Activated B cell treated with CpG ODN at 0.5 μM for 24 hours (primary cell): ENCODE results near the gene SUMO4. TPM values are rescaled to one million over a fixed set of nuclear protein-coding genes. Genes with fewer than 3 reads are reported as not detected.

ENCODE experiments used
- ATAC-seq: fragments of 200-7000 bp; cut with Tn5 transposase; one replicate; pipeline ENCODE4 v1.10.0; 2021; ENCODE audit warnings: low read depth, mild to moderate bottlenecking, moderate library complexity
- CTCF ChIA-PET: fragments of 350-600 bp; sonication (Branson Sonifier 250); formaldehyde crosslinking; loops from one replicate; lab custom pipeline; 2021; ENCODE audit warnings: antibody characterized with exemption; lab: Charles Lee
- POLR2A ChIA-PET: fragments of 350-600 bp; sonication (Branson Sonifier 250); formaldehyde crosslinking; loops from one replicate; lab custom pipeline; 2021; ENCODE audit warnings: antibody characterized with exemption; lab: Charles Lee
- DNase-seq: peaks from one replicate; pipeline ENCODE4 v3.0.0; 2022
- H3K27ac Mint-ChIP-seq: one replicate; pipeline ENCODE4 v1.8.0; 2020; ENCODE audit warnings: mixed read lengths
- H3K27me3 Mint-ChIP-seq: one replicate; pipeline ENCODE4 v1.8.0; 2021; ENCODE audit warnings: mixed read lengths
- H3K36me3 Mint-ChIP-seq: one replicate; pipeline ENCODE4 v1.8.0; 2021; ENCODE audit warnings: low read depth, mixed read lengths
- H3K4me1 Mint-ChIP-seq: one replicate; pipeline ENCODE4 v1.8.0; 2021; ENCODE audit warnings: mixed read lengths
- H3K4me3 Mint-ChIP-seq: one replicate; pipeline ENCODE4 v1.8.0; 2020; ENCODE audit warnings: mild to moderate bottlenecking, mixed read lengths
- H3K9me3 Mint-ChIP-seq: one replicate; pipeline ENCODE4 v1.8.0; 2020; ENCODE audit warnings: mixed read lengths
- CTCF ChIP-seq: fragments of 200-600 bp; IDR thresholded peaks from one replicate; pipeline ENCODE4 v1.8.0; 2022; ENCODE audit warnings: antibody characterized with exemption, mild to moderate bottlenecking
- intact Hi-C: fragments of 100-400 bp; cut with micrococcal nuclease; formaldehyde crosslinking; loops from one replicate; pipeline ENCODE4 v1.15.1; 2024
- total RNA-seq: library from RNA; stranded (reverse); gene quantifications from 2 replicates; pipeline ENCODE4 v1.2.3, GENCODE V29; 2022

Gene SUMO4
- total RNA-seq, 1 donor from 2014 or later: 7.9 TPM

DNA sequence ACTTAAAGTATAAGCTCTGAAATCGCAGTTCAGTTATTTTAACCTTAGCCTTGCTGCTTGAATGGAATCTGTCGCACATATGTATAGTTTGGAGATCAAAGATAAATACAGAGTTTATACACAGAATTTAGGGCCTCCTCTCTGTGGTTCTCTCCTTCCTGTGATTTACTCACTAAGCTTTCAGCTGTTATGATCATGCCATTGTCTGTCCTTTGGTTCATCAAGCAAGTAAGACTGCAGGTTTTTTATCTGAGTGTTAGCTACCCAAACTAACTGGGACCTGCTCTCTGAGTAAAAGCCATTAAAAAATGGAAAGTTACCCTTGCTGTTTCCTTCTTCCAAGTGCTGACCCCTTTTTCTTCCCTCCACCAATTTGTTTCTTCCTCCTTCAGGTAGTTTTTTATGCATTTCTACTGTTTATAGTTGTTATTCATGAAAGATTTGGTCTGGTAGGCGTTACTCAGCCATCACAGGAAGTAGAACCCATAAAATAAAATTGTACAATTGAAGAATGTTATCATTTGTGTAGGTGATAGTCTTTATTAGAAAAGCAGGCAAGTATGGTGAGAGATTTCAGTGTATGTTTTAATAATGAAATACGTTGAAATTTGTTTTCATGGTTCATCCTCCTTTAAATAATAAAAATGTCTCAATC, 33.7 kb upstream of the SUMO4 start:
- no peak for TF ChIP-seq CTCF
- H3K4me1 Mint-ChIP-seq: peaks cover 45% of the 10 kb centered on the region
- DNase-seq (no peak), ATAC-seq (peak; percentile 14)
- ChIA-PET CTCF (no interaction called here), POLR2A (interaction anchor here (0.5 to 0.6 kb wide), 2 partner anchors 65 to 106 kb away, joined by 3 to 5 read pairs; no protein-coding TSS in a partner anchor)
- H3K9me3 Mint-ChIP-seq: no peaks in the 10 kb centered on the region
- no peak overlapping the region for H3K27ac Mint-ChIP-seq
- H3K4me3 Mint-ChIP-seq: no peak overlapping the region
- intact Hi-C loops: no loop called here
- H3K27me3 Mint-ChIP-seq: no peaks in the 10 kb centered on the region
- peaks cover 21% of the 10 kb centered on the region for H3K36me3 Mint-ChIP-seq

GRCh38 chr6:149368065-149368464, 32.0 kb upstream of the SUMO4 start:
- TF ChIP-seq CTCF: no peak
- Mint-ChIP-seq H3K9me3 (no peaks in the 10 kb centered on the region), H3K36me3 (peaks cover 25% of the 10 kb centered on the region), H3K4me1 (peaks cover 45% of the 10 kb centered on the region), H3K4me3 (no peak overlapping the region), H3K27ac (no peak overlapping the region), H3K27me3 (no peaks in the 10 kb centered on the region)
- ChIA-PET POLR2A (no interaction called here), CTCF (interaction anchor here (0.8 kb wide), 1 partner anchor 179 kb away, joined by 3 read pairs; no protein-coding TSS in a partner anchor)
- no peak for ATAC-seq
- intact Hi-C loops: loop anchor here (2.0 kb wide), 1 partner anchor 17 kb away; no protein-coding TSS in a partner anchor
- DNase-seq: no peak

GRCh38 chr6:149371154-149371553, 28.9 kb upstream of the SUMO4 start:
- intact Hi-C loops: loop anchor here (5.0 kb wide), 1 partner anchor 54 kb away; the partner anchor contains the start of gene TAB2
- H3K9me3 Mint-ChIP-seq: no peaks in the 10 kb centered on the region
- DNase-seq: no peak
- H3K36me3 Mint-ChIP-seq: peaks cover 47% of the 10 kb centered on the region
- no peak overlapping the region for H3K4me3 Mint-ChIP-seq
- H3K4me1 Mint-ChIP-seq: peaks cover 51% of the 10 kb centered on the region
- TF ChIP-seq CTCF: no peak
- ChIA-PET CTCF (interaction anchor here (1.7 kb wide), 1 partner anchor 181 kb away, joined by 5 read pairs; no protein-coding TSS in a partner anchor), POLR2A (no interaction called here)
- H3K27ac Mint-ChIP-seq: peak overlapping the region; percentile 2
- no peaks in the 10 kb centered on the region for H3K27me3 Mint-ChIP-seq
- no peak for ATAC-seq

DNA sequence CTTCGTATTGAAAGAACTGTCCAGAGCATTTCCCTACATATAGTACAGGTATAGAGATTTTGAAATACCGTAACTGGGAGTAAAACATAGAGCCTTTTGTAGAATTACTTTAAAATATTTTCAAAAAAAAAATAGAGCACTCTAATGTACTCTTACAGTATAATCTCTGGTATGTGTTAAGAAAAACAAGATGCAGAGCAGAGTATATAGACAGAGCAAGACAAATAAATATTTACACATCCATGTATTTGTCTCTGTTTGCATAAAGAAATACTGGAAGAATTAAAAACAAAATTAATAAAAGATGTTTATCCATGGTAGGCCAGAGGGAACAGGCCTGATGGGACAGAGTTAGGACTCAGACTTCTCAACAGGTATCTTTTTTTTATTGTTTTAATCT, 28.0 kb upstream of the SUMO4 start:
- H3K9me3 Mint-ChIP-seq: no peaks in the 10 kb centered on the region
- ATAC-seq (no peak), DNase-seq (no peak)
- intact Hi-C loops: loop anchor here (5.0 kb wide), 1 partner anchor 55 kb away; the partner anchor contains the start of gene TAB2
- H3K27ac Mint-ChIP-seq: no peak overlapping the region
- ChIA-PET POLR2A (no interaction called here), CTCF (no interaction called here)
- no peak overlapping the region for H3K4me3 Mint-ChIP-seq
- no peak for TF ChIP-seq CTCF
- peaks cover 54% of the 10 kb centered on the region for H3K36me3 Mint-ChIP-seq
- peaks cover 52% of the 10 kb centered on the region for H3K4me1 Mint-ChIP-seq
- no peaks in the 10 kb centered on the region for H3K27me3 Mint-ChIP-seq

DNA sequence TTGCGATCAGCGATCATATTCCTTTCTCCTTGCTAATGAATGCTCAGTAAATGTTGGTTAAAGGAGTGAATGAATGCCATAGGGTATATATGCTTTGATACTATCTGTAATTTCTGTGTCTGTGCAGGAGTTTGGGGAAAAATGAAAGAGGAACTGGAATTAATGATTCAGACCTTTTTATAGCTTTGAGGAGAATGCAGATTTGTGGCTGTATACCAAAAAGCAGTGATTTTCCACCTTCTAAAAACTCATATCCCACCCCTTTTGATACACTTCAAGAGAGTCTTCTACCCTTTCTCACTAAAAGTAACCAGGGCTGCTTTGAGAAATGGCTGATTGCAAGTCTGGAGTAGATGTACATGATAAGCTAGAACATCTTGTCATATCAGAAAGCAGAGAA, 26.6 kb upstream of the SUMO4 start:
- peak overlapping the region; percentile 17 for H3K4me3 Mint-ChIP-seq
- H3K36me3 Mint-ChIP-seq: peaks cover 63% of the 10 kb centered on the region
- no peaks in the 10 kb centered on the region for H3K9me3 Mint-ChIP-seq
- TF ChIP-seq CTCF: no peak
- CTCF ChIA-PET: no interaction called here
- H3K27ac Mint-ChIP-seq: peak overlapping the region; percentile 62
- intact Hi-C loops: loop anchor here (5.0 kb wide), 1 partner anchor 56 kb away; the partner anchor contains the start of gene TAB2
- POLR2A ChIA-PET: interaction anchor here (0.8 kb wide), 1 partner anchor 11 kb away, joined by 3 read pairs; no protein-coding TSS in a partner anchor
- H3K4me1 Mint-ChIP-seq: peaks cover 52% of the 10 kb centered on the region
- no peaks in the 10 kb centered on the region for H3K27me3 Mint-ChIP-seq
- ATAC-seq (peak; percentile 45), DNase-seq (no peak)
